Measurements from ENCODE around the gene NR2E3.

DNA sequence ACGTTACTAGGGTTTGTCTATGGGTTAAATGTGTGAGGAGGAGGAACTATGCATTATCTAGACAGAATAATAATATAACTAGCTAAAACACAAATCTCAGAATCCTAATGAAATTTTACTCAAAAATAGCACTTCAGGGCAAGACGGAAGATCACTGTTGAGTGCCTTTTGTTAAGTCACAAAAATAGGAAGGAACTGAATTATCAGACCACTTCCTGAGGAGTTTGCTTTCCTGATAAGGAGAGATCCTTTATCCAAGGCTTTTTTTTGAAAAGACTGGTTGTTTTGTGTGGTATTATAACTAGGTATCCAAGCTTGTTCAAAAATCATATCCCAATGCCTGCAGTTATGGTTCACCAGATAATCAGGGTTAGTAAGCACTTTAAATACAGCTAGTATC, 34.6 kb downstream of the NR2E3 start:
- TF ChIP-seq, protein P1, sequence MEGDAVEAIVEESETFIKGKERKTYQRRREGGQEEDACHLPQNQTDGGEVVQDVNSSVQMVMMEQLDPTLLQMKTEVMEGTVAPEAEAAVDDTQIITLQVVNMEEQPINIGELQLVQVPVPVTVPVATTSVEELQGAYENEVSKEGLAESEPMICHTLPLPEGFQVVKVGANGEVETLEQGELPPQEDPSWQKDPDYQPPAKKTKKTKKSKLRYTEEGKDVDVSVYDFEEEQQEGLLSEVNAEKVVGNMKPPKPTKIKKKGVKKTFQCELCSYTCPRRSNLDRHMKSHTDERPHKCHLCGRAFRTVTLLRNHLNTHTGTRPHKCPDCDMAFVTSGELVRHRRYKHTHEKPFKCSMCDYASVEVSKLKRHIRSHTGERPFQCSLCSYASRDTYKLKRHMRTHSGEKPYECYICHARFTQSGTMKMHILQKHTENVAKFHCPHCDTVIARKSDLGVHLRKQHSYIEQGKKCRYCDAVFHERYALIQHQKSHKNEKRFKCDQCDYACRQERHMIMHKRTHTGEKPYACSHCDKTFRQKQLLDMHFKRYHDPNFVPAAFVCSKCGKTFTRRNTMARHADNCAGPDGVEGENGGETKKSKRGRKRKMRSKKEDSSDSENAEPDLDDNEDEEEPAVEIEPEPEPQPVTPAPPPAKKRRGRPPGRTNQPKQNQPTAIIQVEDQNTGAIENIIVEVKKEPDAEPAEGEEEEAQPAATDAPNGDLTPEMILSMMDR (IDR thresholded peaks at IDR 0.05): no peak
- TF ChIP-seq EZH2 (IDR thresholded peaks at IDR 0.05): no peak
- no peak for TF ChIP-seq EZH2phosphoT487 (IDR thresholded peaks at IDR 0.05)

Measured in neural progenitor cell (in vitro differentiated cells).